HG02759 (cell line): ENCODE measurements around the gene METTL14.

Experiments used
- ATAC-seq: cut with Tn5 transposase; IDR thresholded peaks from one replicate; pipeline ENCODE4 v1.9.1; 2021; ENCODE audit warnings: mild to moderate bottlenecking, moderate library complexity; ENCODE audit not compliant: unreplicated experiment

The METTL14 gene

DNA sequence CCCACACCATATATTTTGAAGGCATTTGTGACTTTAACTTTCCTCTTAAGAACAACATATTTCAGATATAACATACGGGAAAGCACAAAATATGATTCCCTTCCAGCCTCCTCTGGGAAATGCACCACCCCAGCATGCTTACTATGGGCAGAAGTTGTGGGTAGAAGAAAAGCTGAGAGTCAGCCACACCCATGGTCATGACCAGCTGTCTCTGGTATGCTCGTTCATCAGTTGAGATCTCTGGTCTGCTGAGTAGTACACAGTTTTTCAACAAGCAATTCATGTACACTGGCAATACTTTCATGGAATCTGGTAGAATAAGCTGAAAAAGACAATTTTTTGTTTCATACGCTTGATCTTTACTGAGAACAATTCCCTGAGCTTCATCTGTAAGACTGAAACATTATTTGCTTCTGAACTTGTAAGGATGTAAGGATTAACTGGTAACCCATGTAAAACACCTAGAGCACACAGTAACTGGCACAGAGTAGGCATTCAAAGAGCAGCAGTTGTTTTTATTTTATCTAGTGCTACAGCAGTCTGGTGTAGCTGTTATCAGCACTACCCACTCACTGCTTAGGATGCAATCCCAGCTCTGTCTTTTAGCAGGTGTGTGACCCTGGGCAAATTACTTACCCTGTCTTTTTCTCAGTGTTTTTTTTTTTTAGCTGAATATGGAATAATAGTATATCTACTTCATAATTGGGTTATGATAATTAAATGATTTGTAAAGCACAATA is 47.6 kb downstream of the METTL14 start:
- ATAC-seq, result no peak

DNA sequence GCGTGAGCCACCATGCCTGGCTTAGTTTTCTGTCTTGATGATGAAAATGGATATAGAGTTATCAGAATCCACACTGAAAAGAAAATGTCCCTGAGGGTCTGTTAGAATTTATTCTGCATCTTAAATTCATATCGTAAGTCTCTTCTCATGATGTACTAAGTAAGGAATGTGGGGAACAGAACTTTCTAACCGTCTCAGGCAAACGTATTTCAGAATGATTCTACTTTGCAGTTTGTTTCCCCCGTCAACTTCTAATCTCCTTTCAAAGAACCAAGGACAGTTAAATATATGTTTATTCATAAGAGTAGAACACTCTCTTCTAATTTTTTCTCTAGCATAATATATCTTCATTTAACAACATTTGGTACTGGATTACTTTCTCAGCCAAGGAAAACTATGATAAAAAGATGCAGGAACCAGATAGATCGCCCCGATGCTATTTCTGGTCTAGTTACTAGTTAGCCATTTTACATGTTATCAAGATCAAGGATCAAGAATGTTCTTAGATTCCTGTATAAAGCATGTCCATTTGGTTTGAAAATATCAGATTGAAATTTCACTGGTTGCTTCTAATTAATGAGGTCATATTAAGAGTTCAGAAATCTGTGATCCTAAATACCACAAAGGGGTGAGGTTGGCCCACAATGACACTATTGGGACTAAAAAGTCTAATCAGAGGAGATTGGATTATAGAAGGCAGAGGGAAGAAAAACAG is 49.5 kb downstream of the METTL14 start:
- no peak for ATAC-seq

DNA sequence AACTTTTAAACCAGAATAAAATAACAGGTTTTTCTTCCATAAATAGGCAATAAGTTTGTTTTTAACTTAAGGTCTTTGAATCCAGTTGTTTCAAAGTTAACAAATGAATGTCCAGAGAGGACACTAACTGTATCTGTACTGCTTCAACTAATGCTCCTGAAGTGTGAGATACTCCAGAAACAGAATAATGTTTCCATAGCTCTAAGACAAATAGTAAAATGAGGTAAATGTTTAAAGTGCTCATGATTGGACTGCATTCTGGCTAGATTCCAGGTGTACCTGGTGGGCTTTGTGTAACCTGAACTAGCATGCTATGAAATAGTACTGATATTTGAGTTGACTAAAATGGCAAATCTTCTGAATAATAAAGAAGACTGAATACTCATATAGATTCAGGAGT is 51.7 kb downstream of the METTL14 start:
- no peak for ATAC-seq

DNA sequence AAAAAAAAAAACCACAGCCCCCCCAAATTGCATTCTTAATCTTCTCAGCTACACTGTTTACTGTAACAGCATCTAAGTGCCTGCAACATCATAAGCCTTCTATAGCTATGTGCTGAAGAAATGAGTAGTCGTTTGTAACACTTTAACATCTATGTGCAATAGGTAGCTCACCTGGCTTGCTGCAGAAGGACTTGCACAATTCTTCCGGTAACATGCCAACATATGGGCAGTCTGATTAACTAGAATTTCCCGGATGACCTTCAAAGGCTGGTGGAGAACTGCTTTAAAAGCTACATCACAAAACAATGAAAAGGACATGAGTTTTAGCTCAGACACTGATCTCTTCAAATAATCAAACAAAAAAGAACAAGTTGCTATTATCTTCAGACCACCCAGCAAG is 52.9 kb downstream of the METTL14 start:
- no peak for ATAC-seq

DNA sequence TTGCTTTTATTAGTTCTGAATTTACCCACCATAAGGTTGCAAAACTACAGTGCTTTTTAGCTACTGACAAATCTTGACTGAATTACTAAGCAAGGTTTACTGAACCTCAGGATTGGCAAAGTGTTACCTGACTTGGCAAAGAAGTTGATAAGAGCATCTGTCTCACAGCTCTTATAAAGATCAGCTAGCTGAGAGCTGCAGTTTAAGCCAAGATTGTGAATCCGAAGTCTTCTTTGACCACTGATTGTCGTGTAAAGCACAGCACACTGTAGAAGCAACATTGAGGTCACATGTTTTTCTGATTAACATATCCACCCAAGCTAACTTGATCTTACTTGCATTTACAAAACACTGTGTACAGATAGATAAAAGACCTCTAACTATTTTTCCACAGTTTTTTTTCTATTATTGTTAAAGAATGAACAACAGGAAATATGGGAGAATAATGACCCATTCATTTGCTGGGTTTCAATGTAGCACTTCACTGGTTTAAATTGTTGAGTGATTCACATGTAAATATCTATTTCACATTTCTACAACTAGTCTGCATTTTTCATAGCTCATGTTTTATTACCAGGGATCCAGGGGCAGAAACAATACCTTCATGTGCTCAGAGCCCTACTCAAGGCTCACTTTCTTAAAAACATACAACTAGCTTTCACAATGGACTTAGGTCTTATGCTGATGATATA is 54.0 kb downstream of the METTL14 start:
- ATAC-seq, result no peak

DNA sequence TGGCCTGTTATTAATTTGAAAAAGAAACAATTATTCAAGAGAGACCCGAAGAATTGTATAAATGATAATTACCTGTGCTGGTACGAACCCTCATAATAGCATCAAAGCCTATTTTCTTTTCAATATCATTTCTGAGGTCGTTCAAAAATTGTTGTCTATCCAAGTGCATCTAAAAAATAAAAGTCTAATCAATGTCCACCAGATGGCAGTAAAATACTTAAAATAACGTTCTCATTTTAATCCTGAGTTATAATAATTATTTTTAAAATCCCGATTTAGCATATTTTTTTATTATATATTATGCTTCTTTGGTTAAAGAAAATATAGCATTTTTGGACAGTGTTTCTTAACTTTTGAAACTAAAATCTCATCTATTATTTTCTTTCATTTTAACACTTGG is 55.7 kb downstream of the METTL14 start:
- no peak for ATAC-seq

DNA sequence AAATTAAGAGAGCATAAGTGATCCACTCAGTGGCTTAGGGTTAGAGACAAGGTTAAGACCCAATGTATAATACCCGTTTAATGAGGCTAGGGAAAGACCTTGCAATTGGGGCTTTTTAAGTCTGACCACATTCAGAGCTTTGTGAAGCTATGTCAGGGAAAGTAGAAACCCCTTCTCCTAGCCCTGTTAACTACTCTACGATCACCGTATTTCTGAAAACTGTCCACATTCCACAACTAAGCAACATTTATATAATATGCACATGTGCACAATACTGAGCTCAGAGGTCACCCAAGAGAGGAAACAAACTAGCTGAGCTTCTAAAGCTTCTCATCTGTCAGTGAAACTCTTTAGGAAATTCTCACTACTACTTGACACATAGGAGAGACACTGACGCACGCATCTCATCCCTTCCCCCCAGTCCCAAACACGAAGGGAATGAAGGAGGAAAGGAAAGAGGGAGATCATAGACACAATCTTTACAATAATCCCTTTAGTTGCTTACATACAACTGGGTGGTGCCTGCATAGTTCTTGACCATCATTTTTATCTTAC is 56.2 kb downstream of the METTL14 start:
- ATAC-seq, result no peak

DNA sequence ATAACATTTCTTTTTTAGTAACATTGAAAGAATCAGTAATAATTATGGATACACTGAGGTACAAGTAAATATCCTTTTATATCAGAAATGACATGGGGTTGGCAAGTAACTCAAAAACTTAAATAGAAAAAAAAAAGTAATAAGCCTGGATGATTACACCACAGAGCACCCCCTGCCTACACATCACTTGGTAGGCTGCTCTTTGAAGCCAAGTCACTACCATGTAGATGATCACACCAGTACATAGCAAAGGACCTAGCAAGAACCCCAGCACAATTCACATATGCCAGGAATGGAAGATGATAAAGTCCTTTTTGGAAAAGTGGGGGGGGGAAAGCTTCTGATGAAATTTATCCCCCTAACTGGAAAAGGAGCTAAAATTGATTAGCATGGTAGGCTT is 56.9 kb downstream of the METTL14 start:
- ATAC-seq, result no peak

DNA sequence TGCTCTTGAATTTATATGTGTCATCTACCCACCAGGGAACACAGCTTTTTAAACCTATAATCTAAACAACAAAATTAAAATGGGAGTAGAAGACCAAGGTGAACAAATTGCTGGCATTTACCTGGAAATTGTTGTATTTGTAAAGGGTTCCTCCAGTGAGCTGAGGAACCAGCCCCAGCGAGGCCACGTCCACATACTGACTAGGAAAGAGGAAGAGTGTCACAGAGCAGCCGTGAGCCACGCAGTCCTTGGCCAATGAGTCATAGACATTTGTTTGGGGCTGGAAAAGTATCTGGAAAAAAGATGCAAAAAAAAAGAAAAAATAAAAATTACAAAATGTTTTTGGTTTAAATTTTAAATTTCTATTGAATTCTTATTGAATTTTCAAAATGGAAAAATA is 58.7 kb downstream of the METTL14 start:
- no peak for ATAC-seq

DNA sequence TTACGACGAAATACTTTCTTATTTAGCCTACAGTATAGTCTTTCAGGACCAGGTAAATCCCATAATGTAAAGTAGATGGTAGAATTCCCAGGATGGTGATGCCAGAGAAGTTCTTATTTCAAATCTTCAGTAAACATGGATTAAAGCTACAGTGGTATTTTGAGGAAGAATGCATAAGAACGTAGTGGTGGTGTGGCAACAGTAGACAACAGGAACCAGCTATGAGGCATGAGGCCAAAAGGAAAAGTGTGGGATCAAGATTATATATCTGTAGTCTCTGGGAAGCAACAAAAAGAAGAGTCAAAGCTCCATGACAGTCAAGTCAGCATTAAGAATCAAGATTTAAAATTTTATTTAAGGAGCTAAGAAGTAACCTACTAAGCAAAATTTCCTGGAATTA is 60.2 kb downstream of the METTL14 start:
- no peak for ATAC-seq

DNA sequence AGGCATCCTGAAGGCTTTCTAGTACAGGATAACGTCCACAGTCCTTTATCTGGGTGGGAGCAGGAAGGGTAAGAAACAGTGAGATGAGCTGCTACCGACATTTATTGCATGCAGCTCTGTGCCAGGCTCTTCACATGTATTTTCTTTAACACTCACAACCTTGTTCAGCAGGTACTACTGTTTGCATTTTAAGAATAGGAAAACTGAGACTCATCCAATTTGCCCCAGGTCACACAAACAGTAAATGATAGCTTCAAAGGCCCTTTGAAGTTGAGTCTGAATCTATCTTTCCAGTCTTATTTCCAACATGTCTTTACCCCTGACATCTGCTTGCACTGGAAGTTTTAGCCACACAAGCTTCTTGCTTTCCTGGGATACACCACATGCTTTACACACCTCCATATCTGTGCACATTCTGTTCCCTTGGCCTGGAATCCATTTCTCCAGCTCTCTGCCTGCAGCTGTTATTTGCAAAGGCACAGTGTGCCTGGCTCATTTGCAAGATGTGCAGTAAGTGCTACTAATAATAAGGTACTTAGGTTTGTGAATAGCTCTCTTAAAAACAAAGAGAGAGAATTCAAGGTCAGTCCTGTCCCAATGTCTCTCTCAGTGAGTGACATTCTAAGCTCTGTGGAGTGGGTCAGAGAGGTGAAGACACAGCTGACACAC is 61.2 kb downstream of the METTL14 start:
- ATAC-seq, result no peak

DNA sequence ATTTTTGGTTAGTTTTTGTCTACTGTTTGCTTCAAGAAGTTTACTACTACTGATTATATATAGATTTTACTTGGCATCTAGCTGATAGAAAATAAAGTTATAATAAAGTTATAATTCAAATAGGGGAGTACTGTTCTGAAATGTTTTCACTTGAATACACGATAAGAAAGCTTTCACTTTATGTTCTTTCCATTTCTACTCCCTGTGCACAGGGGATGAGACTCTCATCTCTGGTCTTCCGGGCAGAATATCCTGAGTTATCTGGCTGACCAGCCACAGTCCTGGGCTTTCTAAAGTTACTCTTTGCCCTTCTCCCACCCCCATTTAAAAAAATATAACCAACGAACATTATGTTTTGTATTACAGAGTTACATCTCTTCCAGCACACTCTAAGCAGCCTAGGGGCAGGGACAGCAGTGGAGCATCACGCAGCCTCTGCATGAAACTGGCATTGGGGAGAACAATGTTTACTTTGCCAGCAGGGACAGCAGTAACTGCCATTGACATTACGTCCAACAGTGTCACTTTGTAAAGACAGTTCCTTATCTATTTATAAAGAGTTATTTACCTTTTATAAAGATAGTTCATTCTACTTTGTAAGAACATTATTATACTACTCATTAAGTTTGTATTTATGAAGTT is 64.3 kb downstream of the METTL14 start:
- no peak for ATAC-seq

DNA sequence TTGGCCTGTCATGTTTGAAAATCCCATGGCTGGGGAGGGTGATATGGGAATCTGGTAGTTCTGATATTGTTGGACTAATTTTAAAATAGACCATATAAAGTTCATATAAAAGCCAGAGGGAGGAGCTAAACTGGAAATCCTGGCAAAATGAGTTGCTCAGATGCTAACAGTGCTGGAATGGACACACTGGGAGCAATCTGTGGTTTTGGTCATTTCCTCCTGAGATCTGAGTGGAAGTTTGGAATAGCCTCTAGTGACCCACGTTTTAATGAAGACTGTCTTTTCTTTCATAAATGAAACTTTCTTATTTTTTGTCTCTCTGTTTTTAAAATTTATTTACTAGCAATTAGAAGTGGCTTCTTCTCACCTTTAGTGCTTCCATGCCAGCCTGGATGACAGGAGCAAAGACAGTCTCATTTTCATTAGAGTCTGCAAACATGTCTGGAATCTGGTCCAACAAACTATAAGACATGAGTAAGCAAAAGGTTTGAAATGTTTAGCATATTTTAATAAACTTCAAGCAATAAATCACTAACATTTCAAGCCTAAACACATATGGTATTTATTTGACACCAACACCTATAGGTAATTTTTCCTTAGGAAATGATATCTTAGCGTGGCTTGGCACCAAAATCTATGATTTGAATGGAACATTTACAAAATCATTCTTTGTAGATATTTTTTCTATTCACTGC is 66.6 kb downstream of the METTL14 start:
- ATAC-seq, result no peak

DNA sequence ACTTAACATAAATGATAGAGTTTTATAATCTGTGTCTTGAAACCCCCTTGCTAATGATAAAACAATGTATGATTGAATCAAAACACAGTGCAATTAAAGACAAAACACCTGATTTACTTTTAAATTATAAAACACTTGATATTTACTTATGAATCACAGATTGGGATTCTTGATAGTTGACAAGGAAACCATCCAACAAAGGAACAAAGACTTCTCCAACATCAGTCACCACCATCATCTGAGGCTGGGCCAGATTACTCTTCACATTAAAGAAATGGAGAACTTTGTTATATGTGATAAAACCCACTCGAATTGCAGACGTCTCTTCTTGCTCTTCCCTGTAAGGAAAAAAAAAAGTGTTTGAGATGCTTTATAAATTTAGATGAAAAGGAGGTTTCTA is 67.4 kb downstream of the METTL14 start:
- no peak for ATAC-seq

DNA sequence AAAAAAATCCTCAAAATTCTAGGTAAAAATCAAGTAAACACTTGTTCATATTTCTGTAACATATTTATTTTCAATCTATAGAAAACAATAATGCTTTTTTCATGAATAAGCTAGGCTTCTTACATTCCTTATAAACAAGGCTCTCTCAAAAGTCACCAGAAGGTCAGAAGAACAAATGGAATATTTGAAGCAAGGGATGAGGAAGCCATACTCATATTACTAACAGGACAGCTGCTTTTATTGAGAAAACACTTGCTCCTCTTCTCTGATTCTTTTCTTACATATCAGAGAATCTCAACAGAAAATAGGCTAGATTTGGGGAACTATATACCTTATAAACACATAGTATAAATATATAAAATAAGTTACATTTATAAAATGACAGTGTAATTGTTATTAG is 67.9 kb downstream of the METTL14 start:
- ATAC-seq, result no peak

DNA sequence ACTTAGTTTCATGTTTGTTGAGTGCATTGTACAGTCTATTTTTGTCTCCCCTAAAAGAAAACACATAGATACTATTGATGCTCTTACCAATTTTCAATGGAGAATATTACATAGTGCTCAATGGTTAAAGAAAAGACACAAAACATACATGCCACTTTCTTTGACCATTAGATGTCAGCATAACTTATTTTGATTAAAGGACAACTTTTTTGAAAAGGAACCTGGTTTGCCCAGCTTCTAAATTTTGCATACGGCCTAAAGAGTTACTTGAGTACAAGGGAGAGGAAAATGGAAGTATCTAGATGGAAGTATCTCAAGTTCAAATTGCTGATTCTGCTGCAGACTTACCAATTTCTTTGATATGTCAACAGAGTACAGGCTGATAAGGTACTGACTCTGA is 68.5 kb downstream of the METTL14 start:
- ATAC-seq, result no peak

DNA sequence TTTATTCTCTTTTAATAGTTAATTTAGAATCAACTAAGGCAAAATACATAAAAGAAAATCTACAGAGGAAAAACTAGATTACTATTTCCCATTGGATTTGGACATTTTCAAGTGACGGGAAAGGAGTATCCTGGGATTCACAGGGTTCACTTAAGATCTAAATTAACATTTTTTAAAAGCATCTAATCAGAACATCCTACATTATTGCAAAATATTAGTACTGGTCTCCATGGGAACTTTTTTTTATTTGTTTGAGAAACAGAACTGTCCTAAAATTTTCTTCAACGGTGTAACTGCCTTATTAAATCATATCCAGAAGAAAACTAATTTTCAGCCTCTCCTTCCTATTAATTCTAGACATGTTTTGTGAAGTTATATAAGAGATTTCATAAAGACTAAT is 69.7 kb downstream of the METTL14 start:
- no peak for ATAC-seq

DNA sequence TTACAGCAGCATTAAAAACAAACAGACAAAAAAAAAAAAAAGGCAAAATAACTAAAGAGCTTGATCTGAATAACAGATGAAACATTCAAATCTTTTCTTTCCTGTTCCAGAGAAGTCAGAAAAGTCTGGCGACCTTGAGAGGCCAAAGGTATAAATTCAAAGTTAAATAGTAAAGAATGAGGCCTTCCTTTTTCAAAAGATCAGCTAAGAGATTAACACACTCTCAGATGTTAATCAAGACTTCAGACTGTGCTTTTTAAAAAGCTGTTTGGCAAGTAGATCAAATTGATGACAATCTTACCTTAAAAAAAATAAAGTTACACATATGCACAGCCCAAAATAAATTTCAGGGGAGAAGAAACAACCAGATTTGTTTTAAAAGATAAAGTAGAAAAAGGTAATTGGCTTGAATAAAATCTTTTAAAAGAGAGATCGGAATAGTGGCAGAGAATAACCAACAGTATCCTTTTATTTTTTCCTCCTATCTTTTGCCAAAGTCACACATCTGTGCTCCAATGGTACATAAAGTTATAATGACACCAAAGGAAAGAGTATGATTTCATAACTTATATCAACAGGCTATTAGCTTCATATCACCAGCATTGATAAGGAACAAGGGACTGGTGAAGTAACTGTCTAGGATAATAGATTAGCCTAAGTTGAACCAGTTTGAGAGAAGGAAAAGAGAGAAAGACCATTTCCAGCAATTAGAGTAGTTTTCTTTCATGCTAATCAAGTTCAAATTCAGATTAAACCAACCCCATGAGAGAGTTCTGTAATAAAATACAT is 70.4 kb downstream of the METTL14 start:
- ATAC-seq, result no peak

DNA sequence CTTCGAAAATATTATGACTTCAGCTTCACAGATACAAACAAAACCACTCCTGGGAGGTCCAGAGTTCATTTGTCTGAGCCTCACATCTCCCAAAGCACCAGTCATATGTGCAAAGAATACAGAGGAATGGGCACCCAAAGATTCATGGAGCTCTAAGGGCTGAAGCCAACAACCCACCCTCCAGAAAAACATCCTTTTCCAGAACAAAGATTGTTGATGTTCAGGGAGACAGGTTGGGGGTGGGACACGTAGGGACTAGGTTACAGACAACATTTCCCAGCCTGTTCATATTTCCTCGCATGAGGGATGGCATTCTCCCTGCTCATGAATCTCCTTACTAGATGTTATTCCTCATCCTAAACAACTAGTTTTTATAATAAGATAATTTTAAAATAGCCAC is 71.2 kb downstream of the METTL14 start:
- no peak for ATAC-seq
